ENCODE results near the gene CDH13. TPM values are rescaled to one million over a fixed set of nuclear protein-coding genes. Genes with fewer than 3 reads are reported as not detected.

The CDH13 gene
- polyA plus RNA-seq, 5 donors = 2.5 to 4.6 (median 3.3) TPM

GRCh38 chr16:82841108-82841507 lies 214.3 kb downstream of the CDH13 start:
- no peak for DNase-seq

- DNase-seq = no peak
Measured at GRCh38 chr16:82843606-82844271, 217.0 kb downstream of the CDH13 start.

GRCh38 chr16:82845116-82845515 lies 218.3 kb downstream of the CDH13 start:
- DNase-seq = no peak

- DNase-seq = no peak
Measured at GRCh38 chr16:82846806-82847205, 220.0 kb downstream of the CDH13 start.

- no peak for DNase-seq
Measured at GRCh38 chr16:82848013-82848412, 221.2 kb downstream of the CDH13 start.

- no peak for DNase-seq
Measured at GRCh38 chr16:82852388-82853008, 225.7 kb downstream of the CDH13 start.

- no peak for DNase-seq
Measured at GRCh38 chr16:82855471-82855870, 228.7 kb downstream of the CDH13 start.

- DNase-seq = no peak
Measured at GRCh38 chr16:82857693-82858365, 231.1 kb downstream of the CDH13 start.

GRCh38 chr16:82859662-82860061 lies 232.9 kb downstream of the CDH13 start:
- no peak for DNase-seq

GRCh38 chr16:82860071-82860470 lies 233.3 kb downstream of the CDH13 start:
- DNase-seq = no peak

GRCh38 chr16:82862057-82862456 lies 235.3 kb downstream of the CDH13 start:
- DNase-seq = no peak

GRCh38 chr16:82864332-82865040 lies 237.7 kb downstream of the CDH13 start:
- DNase-seq = no peak

GRCh38 chr16:82865412-82865811 lies 238.6 kb downstream of the CDH13 start:
- no peak for DNase-seq

- no peak for DNase-seq
Measured at GRCh38 chr16:82867485-82867884, 240.7 kb downstream of the CDH13 start.

GRCh38 chr16:82874271-82874670 lies 247.5 kb downstream of the CDH13 start:
- DNase-seq = no peak

- no peak for DNase-seq
Measured at GRCh38 chr16:82874672-82875071, 247.9 kb downstream of the CDH13 start.

- DNase-seq = no peak
Measured at GRCh38 chr16:82876951-82877350, 250.2 kb downstream of the CDH13 start.

- DNase-seq = no peak
Measured at GRCh38 chr16:82878466-82878865, 251.7 kb downstream of the CDH13 start.

- DNase-seq = no peak
Measured at GRCh38 chr16:82880346-82880745, 253.6 kb downstream of the CDH13 start.

GRCh38 chr16:82881516-82881915 lies 254.7 kb downstream of the CDH13 start:
- no peak for DNase-seq

GRCh38 chr16:82882226-82882625 lies 255.5 kb downstream of the CDH13 start:
- DNase-seq = no peak

GRCh38 chr16:82882982-82883835 lies 256.4 kb downstream of the CDH13 start:
- no peak for DNase-seq
